CD14-positive monocyte (primary cell): ENCODE data around the gene MCCC1. TPM values are rescaled to one million over a fixed set of nuclear protein-coding genes. Genes with fewer than 3 reads are reported as not detected.

Experiments
- DNase-seq, 3 donors: peaks; one replicate each; pipeline ENCODE4 v3.0.0-alpha.2; 2011 to 2022
- H2AFZ ChIP-seq: 2 replicates; pipeline ENCODE4 v1.6.0; 2012; ENCODE audit warnings: mild to moderate bottlenecking, low read depth, low read length, inconsistent platforms; ENCODE audit not compliant: insufficient read depth, poor library complexity, severe bottlenecking
- H3K27ac ChIP-seq, 2 donors: 1 replicate in 1 of 2; 2 replicates in 1 of 2; pipeline ENCODE4 v1.5.1; 2012 to 2013; ENCODE audit warnings: low read length in 2 of 2, control low read depth in 1 of 2, inconsistent platforms in 1 of 2, low read depth in 1 of 2, mild to moderate bottlenecking in 1 of 2
- H3K27me3 ChIP-seq, 2 donors: one replicate each; pipeline versions ENCODE4 v1.6.0 to v1.6.1; 2011 to 2013; ENCODE audit warnings: low read length in 2 of 2; ENCODE audit not compliant: control insufficient read depth in 2 of 2, insufficient read depth in 2 of 2
- H3K36me3 ChIP-seq, 2 donors: replicated peaks in 1 of 2; 1 replicate in 1 of 2; 2 replicates in 1 of 2; pipeline versions ENCODE4 v1.5.1 to v1.6.1; 2012 to 2013; ENCODE audit warnings: low read length in 2 of 2, control low read depth in 1 of 2, inconsistent platforms in 1 of 2, mild to moderate bottlenecking in 1 of 2; ENCODE audit not compliant: insufficient read depth in 2 of 2, control insufficient read depth in 1 of 2
- H3K4me1 ChIP-seq, 2 donors: 1 replicate in 1 of 2; 2 replicates in 1 of 2; pipeline versions ENCODE4 v1.5.1 to v1.6.1; 2012 to 2013; ENCODE audit warnings: low read length in 2 of 2, control low read depth in 1 of 2, inconsistent platforms in 1 of 2, mild to moderate bottlenecking in 1 of 2, moderate library complexity in 1 of 2; ENCODE audit not compliant: insufficient read depth in 2 of 2, control insufficient read depth in 1 of 2
- H3K4me2 ChIP-seq: replicated peaks from 2 replicates; pipeline ENCODE3; 2012; ENCODE audit warnings: low read length, moderate library complexity, mild to moderate bottlenecking; ENCODE audit not compliant: poor library complexity, severe bottlenecking; ENCODE audit errors: extremely low read depth
- H3K4me3 ChIP-seq, 3 experiments: fragments of 200-600 bp in 1 of 3; sonication (generic) in 1 of 3; replicated peaks in 1 of 3; 1 replicate in 2 of 3; 2 replicates in 1 of 3; pipeline ENCODE4 v1.5.1; 2011 to 2013; ENCODE audit warnings: low read length in 3 of 3, mild to moderate bottlenecking in 3 of 3, control low read depth in 2 of 3, low read depth in 2 of 3, inconsistent platforms in 1 of 3, moderate library complexity in 1 of 3
- H3K79me2 ChIP-seq: 2 replicates; pipeline ENCODE4 v1.6.0; 2012; ENCODE audit warnings: mild to moderate bottlenecking, control low read depth, inconsistent platforms, low read length, moderate library complexity; ENCODE audit not compliant: insufficient read depth
- H3K9ac ChIP-seq: 2 replicates; pipeline ENCODE4 v1.6.0; 2017; ENCODE audit warnings: low read length, mild to moderate bottlenecking; ENCODE audit not compliant: insufficient read depth, poor library complexity, severe bottlenecking
- H3K9me3 ChIP-seq, 2 donors: replicated peaks in 1 of 2; 1 replicate in 1 of 2; 2 replicates in 1 of 2; pipeline versions ENCODE4 v1.5.1 to v1.6.1; 2012 to 2013; ENCODE audit warnings: low read length in 2 of 2, control low read depth in 1 of 2; ENCODE audit not compliant: control insufficient read depth in 1 of 2, insufficient read depth in 1 of 2
- H4K20me1 ChIP-seq: 2 replicates; pipeline ENCODE4 v1.6.0; 2012; ENCODE audit warnings: mild to moderate bottlenecking, low read length, control low read depth, moderate library complexity; ENCODE audit not compliant: insufficient read depth
- H3K27ac Mint-ChIP-seq, 7 donors: one replicate each; pipeline ENCODE4 v1.8.0; 2020; ENCODE audit warnings: mild to moderate bottlenecking in 7 of 7, mixed read lengths in 7 of 7, moderate library complexity in 6 of 7, inconsistent platforms in 2 of 7
- H3K27me3 Mint-ChIP-seq, 3 donors: one replicate each; pipeline ENCODE4 v1.8.0; 2021 to 2022; ENCODE audit warnings: low read depth in 3 of 3, mild to moderate bottlenecking in 3 of 3, mixed read lengths in 3 of 3, moderate library complexity in 3 of 3, inconsistent platforms in 1 of 3
- H3K36me3 Mint-ChIP-seq, 2 donors: one replicate each; pipeline ENCODE4 v1.8.0; 2020; ENCODE audit warnings: mixed read lengths in 2 of 2, inconsistent platforms in 1 of 2, mild to moderate bottlenecking in 1 of 2
- H3K4me1 Mint-ChIP-seq: one replicate; pipeline ENCODE4 v1.8.0; 2020; ENCODE audit warnings: mild to moderate bottlenecking, mixed read lengths
- H3K4me3 Mint-ChIP-seq, 2 donors: one replicate each; pipeline ENCODE4 v1.8.0; 2020; ENCODE audit warnings: mild to moderate bottlenecking in 2 of 2, mixed read lengths in 2 of 2, moderate library complexity in 1 of 2
- H3K9me3 Mint-ChIP-seq, 7 donors: one replicate each; pipeline ENCODE4 v1.8.0; 2020 to 2022; ENCODE audit warnings: mixed read lengths in 7 of 7, mild to moderate bottlenecking in 6 of 7, moderate library complexity in 6 of 7, inconsistent platforms in 2 of 7
- WGBS: methylation state at CpG from one replicate; pipeline ENCODE4 v1.1.5; 2013; ENCODE audit warnings: missing lambda C conversion rate; ENCODE audit not compliant: insufficient coverage; 5-methylcytosine and 5-hydroxymethylcytosine counted together
- intact Hi-C, 2 donors: fragments of 100-400 bp; cut with micrococcal nuclease; formaldehyde crosslinking; loops; one replicate each; pipeline versions ENCODE4 v1.15.0 to v1.15.1; 2023
- polyA plus RNA-seq, 3 donors: library from polyadenylated mRNA; depleted of rRNA in 1 of 3; unstranded in 2 of 3; stranded (reverse) in 1 of 3; fragments of 300-500 nt in 2 of 3; fragments of >200 nt in 1 of 3; fragmentation: Illumina TruSeq in 2 of 3; gene quantifications; 1 replicate in 2 of 3; 2 replicates in 1 of 3; pipeline ENCODE4 v1.2.3, GENCODE V29; 2012 to 2021
- TF ChIP-seq, protein P1 (sequence below): fragments of 200-600 bp; IDR thresholded peaks from one replicate; pipeline ENCODE4 v1.8.0; 2022; ENCODE audit warnings: antibody characterized with exemption, mild to moderate bottlenecking

Gene MCCC1
- polyA plus RNA-seq, 3 donors: 13.9 to 18.4 (median 16.0) TPM

DNA sequence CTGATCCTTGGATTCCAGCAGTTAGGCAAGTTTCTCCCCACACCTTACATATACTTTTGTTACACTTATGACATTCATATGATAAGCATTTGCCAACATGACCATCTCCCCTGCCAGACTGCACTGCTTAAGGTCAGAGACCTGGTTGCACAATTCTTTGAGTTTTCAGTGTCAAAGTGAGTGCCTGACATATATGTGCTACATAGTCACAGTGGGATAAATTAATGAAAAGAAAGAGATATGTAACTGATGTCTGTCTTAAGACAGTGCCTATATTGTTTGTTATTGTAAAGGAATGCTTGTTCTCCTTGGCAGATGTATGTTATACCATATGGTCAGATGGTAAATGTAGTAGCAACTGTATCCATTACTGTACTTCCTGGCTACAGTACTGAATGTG, 115.4 kb downstream of the MCCC1 start:
- no peak for DNase-seq
- H3K4me1 ChIP-seq: peaks cover 12 to 14% of the 10 kb centered on the region in 2 donors
- no peak overlapping the region for H3K27ac Mint-ChIP-seq
- no peaks in the 10 kb centered on the region for H3K27me3 ChIP-seq
- H4K20me1 ChIP-seq: peaks cover 8% of the 10 kb centered on the region
- no peak overlapping the region for H3K4me3 ChIP-seq
- no peaks in the 10 kb centered on the region for H3K36me3 Mint-ChIP-seq
- H3K79me2 ChIP-seq: peaks cover 11% of the 10 kb centered on the region
- H3K9me3 ChIP-seq: no peaks in the 10 kb centered on the region
- no peak overlapping the region for H2AFZ ChIP-seq
- TF ChIP-seq, protein P1, sequence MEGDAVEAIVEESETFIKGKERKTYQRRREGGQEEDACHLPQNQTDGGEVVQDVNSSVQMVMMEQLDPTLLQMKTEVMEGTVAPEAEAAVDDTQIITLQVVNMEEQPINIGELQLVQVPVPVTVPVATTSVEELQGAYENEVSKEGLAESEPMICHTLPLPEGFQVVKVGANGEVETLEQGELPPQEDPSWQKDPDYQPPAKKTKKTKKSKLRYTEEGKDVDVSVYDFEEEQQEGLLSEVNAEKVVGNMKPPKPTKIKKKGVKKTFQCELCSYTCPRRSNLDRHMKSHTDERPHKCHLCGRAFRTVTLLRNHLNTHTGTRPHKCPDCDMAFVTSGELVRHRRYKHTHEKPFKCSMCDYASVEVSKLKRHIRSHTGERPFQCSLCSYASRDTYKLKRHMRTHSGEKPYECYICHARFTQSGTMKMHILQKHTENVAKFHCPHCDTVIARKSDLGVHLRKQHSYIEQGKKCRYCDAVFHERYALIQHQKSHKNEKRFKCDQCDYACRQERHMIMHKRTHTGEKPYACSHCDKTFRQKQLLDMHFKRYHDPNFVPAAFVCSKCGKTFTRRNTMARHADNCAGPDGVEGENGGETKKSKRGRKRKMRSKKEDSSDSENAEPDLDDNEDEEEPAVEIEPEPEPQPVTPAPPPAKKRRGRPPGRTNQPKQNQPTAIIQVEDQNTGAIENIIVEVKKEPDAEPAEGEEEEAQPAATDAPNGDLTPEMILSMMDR: no peak
- H3K4me1 Mint-ChIP-seq: peaks cover 16% of the 10 kb centered on the region
- no peak overlapping the region for H3K27ac ChIP-seq
- H3K9ac ChIP-seq: no peak overlapping the region
- H3K9me3 Mint-ChIP-seq: no peaks in the 10 kb centered on the region
- intact Hi-C loops: no loop called here
- H3K4me3 Mint-ChIP-seq: no peak overlapping the region
- no peak overlapping the region for H3K4me2 ChIP-seq
- no peaks in the 10 kb centered on the region for H3K36me3 ChIP-seq
- H3K27me3 Mint-ChIP-seq: peaks cover 0 to 6% (median 0%) of the 10 kb centered on the region in 3 donors

DNA sequence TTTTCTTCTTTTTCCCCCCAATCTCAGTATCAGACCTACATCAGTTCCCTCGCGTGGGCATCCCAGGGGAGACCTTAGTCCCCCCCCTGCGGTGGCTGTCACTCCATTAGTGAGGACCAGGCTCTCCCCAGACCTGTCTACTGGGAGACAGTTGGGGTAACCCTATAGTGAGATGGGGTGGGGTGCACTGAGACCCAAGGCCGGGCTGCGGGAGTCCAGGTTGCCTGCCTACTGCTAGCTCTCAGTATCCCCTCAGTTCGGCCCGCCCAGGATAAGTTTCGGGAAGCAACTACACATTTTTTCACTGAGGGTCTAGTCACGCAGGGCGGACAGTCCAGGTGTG, 118.3 kb downstream of the MCCC1 start:
- H4K20me1 ChIP-seq: peaks cover 35% of the 10 kb centered on the region
- H3K9ac ChIP-seq: peak overlapping the region; percentile 67
- peak overlapping the region in 6 of 7 donors; percentile 46 to 86 (median 74) for H3K27ac Mint-ChIP-seq
- H3K4me1 ChIP-seq: peaks cover 14 to 26% of the 10 kb centered on the region in 2 donors
- no peaks in the 10 kb centered on the region for H3K36me3 ChIP-seq
- H3K27me3 ChIP-seq: no peaks in the 10 kb centered on the region
- intact Hi-C loops: no loop called here
- H3K4me2 ChIP-seq: peak overlapping the region; percentile 84
- H2AFZ ChIP-seq: peak overlapping the region; percentile 90
- H3K4me3 ChIP-seq: peak overlapping the region; percentile 56 to 95 (median 77)
- peaks cover 39% of the 10 kb centered on the region for H3K79me2 ChIP-seq
- H3K36me3 Mint-ChIP-seq: no peaks in the 10 kb centered on the region
- no peaks in the 10 kb centered on the region for H3K9me3 Mint-ChIP-seq
- TF ChIP-seq, protein P1: no peak
- WGBS: 93% methylated on average over 6 of the region's 10 CpGs
- peak overlapping the region; percentile 83 to 87 for H3K4me3 Mint-ChIP-seq
- H3K27me3 Mint-ChIP-seq: no peaks in the 10 kb centered on the region
- H3K9me3 ChIP-seq: no peaks in the 10 kb centered on the region
- H3K4me1 Mint-ChIP-seq: peaks cover 34% of the 10 kb centered on the region
- DNase-seq: no peak
- peak overlapping the region in 1 of 2 donors; percentile 69 for H3K27ac ChIP-seq
